Pancreas (tissue), 10 donors: Measurements from ENCODE around the gene UBE3B. TPM values are rescaled to one million over a fixed set of nuclear protein-coding genes. Genes with fewer than 3 reads are reported as not detected.

ENCODE experiments used
- ATAC-seq, 4 donors: fragments of 200-7000 bp; cut with Tn5 transposase; one replicate each; pipeline versions ENCODE4 v1.8.0 to v1.9.1; 2020; ENCODE audit warnings: mild to moderate bottlenecking in 4 of 4, moderate library complexity in 4 of 4
- DNase-seq, 6 donors: peaks; one replicate each; pipeline ENCODE4 v3.0.0-alpha.2; 2020
- FAIRE-seq: peaks from 2 replicates; lab custom pipeline; 2012; peaks lifted over from hg19 to GRCh38; lab: Jason Lieb, UNC
- H3K27ac ChIP-seq, 4 donors: fragments of 200-600 bp; sonication (generic); 1 replicate in 3 of 4; 2 replicates in 1 of 4; pipeline versions ENCODE4 v1.5.0 to v1.8.0; 2020
- H3K27me3 ChIP-seq, 4 donors: fragments of 200-600 bp; one replicate each; pipeline ENCODE4 v1.8.0; 2021
- H3K36me3 ChIP-seq, 3 donors: fragments of 200-600 bp; sonication (generic) in 1 of 3; one replicate each; pipeline versions ENCODE4 v1.5.0 to v1.8.0; 2020 to 2021
- H3K4me1 ChIP-seq, 3 donors: fragments of 200-600 bp; one replicate each; pipeline ENCODE4 v1.8.0; 2021
- H3K4me3 ChIP-seq, 4 donors: fragments of 200-600 bp; sonication (generic) in 2 of 4; one replicate each; pipeline versions ENCODE4 v1.5.0 to v1.8.0; 2020 to 2021
- H3K9me3 ChIP-seq, 4 donors: fragments of 200-600 bp; one replicate each; pipeline ENCODE4 v1.8.0; 2021
- WGBS, 2 donors: extraction: QIAGEN DNeasy Blood & Tissue Kit; methylation state at CpG; one replicate each; pipeline ENCODE4 v1.1.7; 2013; 5-methylcytosine and 5-hydroxymethylcytosine counted together
- intact Hi-C, 3 donors: fragments of 100-400 bp; cut with DNase I; formaldehyde crosslinking; loops; one replicate each; pipeline versions ENCODE4 v1.11.1 to v1.14.2; 2022
- polyA plus RNA-seq, 2 donors: library from polyadenylated mRNA; stranded (reverse); fragments of 200-250 nt; gene quantifications; one replicate each; pipeline ENCODE4 v1.2.3, GENCODE V29; 2013
- total RNA-seq, 6 donors: library from RNA; stranded (reverse); fragmentation: NEBNext Ultra II Directional in 4 of 6; extraction: Animal tissue kit (Norgen Biotek cat#: 25700) in 4 of 6; gene quantifications; one replicate each; pipeline versions ENCODE4 v1.2.1 to v1.2.4, GENCODE V29; 2021 to 2023
- TF ChIP-seq, protein P1 (sequence below), 4 donors: fragments of 200-600 bp; sonication (generic) in 3 of 4; IDR thresholded peaks; one replicate each; pipeline versions ENCODE4 v1.5.0 to v1.8.0; 2021; ENCODE audit warnings: antibody characterized with exemption in 4 of 4
- donor health status: healthy with polysubstance abuse.
- donor health status: DM: no; HTN: no; CAD: no; lungs with moderate emphysema.
- donor health status: DM: no; HTN: no; CAD: no.
- donor health status: control.
- donor health status: control.
- donor health status: Bipolar disorder and iron deficiency.
- donor health status: DM: yes; HTN: yes; CAD: no.
- donor health status: DM: no; HTN: no; CAD: no.
- donor health status: DM: no; HTN: no; CAD: no.
- donor health status: DM: yes; HTN: yes; CAD: no.

UBE3B gene
- total and polyA plus RNA-seq, 8 donors = 9.8 to 25.6 (median 13.8) TPM

DNA sequence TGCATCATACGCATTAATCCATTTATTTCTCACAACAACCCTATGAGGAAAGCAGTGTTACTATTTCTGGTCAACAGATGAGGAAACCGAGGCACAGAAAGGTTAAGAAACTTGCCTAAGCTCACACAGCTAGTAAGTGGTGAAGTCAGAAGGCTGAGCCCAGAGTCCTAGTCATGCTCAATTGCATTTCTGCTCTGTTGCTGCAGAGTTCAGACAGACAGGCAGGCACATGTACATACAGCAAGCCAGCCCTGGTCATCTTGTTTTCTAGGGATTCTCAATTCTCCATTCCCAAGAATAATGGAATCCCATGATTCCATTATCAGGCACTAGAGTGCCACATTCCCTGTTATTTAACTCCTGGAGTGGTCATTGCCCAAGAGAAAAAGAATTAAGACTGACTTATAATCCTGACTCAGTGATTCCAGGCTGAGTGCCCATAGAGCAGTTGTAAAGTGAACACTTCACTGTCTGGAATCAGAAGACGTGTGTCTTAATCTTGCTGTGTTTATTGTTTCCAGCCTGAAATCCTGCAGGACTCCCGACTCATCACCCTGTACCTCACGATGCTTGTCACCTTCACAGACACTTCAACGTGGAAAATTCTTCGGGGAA is 10.7 kb downstream of the UBE3B start:
- H3K4me3 ChIP-seq = no peak overlapping the region
- ATAC-seq = no peak
- 86 to 91% methylated on average over 7 of the region's 7 CpGs for WGBS, 2 donors
- H3K27me3 ChIP-seq = no peaks in the 10 kb centered on the region
- TF ChIP-seq, protein P1, sequence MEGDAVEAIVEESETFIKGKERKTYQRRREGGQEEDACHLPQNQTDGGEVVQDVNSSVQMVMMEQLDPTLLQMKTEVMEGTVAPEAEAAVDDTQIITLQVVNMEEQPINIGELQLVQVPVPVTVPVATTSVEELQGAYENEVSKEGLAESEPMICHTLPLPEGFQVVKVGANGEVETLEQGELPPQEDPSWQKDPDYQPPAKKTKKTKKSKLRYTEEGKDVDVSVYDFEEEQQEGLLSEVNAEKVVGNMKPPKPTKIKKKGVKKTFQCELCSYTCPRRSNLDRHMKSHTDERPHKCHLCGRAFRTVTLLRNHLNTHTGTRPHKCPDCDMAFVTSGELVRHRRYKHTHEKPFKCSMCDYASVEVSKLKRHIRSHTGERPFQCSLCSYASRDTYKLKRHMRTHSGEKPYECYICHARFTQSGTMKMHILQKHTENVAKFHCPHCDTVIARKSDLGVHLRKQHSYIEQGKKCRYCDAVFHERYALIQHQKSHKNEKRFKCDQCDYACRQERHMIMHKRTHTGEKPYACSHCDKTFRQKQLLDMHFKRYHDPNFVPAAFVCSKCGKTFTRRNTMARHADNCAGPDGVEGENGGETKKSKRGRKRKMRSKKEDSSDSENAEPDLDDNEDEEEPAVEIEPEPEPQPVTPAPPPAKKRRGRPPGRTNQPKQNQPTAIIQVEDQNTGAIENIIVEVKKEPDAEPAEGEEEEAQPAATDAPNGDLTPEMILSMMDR (IDR thresholded peaks at IDR 0.05) = no peak
- no peak for DNase-seq
- H3K9me3 ChIP-seq = no peaks in the 10 kb centered on the region
- intact Hi-C loops = no loop called here
- no peaks in the 10 kb centered on the region for H3K4me1 ChIP-seq
- FAIRE-seq = no peak
- peaks cover 12 to 81% (median 48%) of the 10 kb centered on the region in 3 donors for H3K36me3 ChIP-seq
- no peak overlapping the region for H3K27ac ChIP-seq

DNA sequence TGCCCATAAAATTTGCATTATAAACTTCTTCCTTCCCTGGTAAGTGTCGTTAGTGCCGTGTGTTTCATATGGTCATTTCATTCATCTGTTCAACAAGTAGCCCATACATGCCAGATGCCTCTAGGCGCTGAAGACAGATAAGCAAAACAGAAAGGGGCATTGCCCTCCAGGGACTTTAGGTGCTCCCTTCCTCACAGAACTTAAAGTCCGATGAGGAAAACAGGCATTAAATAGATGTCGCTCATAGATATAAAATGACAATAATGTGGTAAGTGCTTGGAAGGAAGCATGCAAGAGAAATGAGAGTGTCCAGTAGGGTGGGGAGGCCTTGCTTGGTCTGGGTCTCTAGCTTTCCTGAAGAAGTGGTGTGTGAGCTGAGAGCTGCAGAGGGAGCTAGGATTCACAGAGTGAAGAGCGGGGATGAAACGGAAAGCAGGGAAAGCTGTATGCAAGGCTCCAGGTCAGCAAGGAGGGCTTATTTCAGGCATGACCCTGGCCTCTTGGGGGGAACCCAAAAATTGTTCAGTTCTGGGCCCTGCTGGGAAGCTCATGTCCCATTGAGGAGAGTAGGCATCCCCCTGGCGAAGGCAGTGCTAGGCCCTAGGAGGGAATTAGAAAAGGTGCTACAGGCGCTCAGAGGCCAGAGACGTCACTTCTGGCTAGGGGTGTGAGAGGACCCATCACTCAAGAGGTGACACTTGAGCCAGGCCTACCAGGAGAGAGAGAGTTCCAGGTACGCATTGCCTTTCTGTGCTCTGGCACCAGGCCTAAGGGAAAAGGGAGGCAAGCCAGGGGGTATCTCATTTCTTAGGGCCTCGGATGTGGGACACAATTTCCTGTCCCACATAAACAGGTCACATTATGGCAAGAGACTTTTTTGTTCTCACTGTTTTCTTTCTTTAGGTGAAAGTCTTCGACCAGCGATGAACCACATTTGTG is 11.9 kb downstream of the UBE3B start:
- H3K27ac ChIP-seq = no peak overlapping the region
- no peaks in the 10 kb centered on the region for H3K4me1 ChIP-seq
- H3K27me3 ChIP-seq = no peaks in the 10 kb centered on the region
- DNase-seq (no peak), ATAC-seq (no peak), FAIRE-seq (no peak)
- intact Hi-C loops = no loop called here
- H3K4me3 ChIP-seq = no peak overlapping the region
- 92 to 95% methylated on average over 14 of the region's 14 CpGs for WGBS, 2 donors
- H3K9me3 ChIP-seq = no peaks in the 10 kb centered on the region
- peaks cover 12 to 77% (median 43%) of the 10 kb centered on the region in 3 donors for H3K36me3 ChIP-seq
- TF ChIP-seq, protein P1 (IDR thresholded peaks at IDR 0.05) = no peak

DNA sequence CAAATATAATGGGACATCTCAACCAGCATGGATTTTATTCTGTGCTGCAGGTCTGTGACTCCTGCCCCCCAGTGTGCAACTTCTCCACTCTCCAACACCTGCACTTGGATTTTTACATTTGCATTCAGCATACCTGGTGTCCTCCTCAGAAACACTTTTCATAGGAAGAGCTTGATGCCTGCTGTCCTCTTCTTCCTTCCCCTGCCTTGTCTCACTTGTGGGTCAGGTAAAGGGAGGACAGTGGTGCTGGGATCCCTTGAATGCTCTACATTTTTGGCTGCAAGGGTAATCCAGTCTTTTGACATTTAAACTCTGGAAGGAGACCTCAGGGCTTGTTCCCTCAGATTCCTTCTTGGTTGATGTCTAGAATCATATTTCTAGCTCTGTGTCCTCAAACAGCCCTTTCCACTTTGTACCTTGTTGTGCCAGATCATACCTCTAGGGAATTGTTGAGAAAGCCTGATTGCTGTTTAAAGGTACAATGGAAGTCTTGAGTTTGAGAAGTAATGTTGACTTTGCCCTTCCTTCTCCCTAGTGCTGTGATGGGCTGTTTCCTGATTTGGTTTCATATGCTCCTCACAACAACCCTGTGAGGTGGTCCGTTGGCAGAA is 12.6 kb downstream of the UBE3B start:
- H3K9me3 ChIP-seq = no peaks in the 10 kb centered on the region
- H3K36me3 ChIP-seq = peaks cover 12 to 77% (median 38%) of the 10 kb centered on the region in 3 donors
- DNase-seq (no peak), FAIRE-seq (no peak), ATAC-seq (no peak)
- TF ChIP-seq, protein P1 (IDR thresholded peaks at IDR 0.05) = no peak
- no peak overlapping the region for H3K27ac ChIP-seq
- intact Hi-C loops = no loop called here
- no peaks in the 10 kb centered on the region for H3K27me3 ChIP-seq
- H3K4me3 ChIP-seq = no peak overlapping the region
- H3K4me1 ChIP-seq = no peaks in the 10 kb centered on the region
- WGBS, 2 donors = 86 to 90% methylated on average over 1 of the region's 1 CpG

DNA sequence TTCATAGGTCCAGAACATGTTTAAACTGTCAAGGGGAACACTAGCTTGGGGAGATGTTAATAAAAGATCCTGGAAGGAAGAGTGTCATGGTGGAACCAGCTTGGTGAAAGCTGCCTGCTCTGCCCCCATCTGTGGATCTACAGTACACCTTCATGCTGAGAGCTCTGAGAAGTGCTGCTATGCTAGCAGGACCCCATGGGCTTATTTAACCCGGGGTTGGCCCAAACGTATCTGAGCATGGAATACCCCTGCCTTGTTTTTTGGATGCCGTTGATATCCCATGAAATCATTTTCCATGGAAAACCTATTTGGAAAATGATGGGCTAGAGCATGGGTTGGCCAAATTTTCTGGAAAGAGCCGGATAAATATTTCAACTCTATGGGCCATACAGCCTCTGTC is 14.2 kb downstream of the UBE3B start:
- no peak for FAIRE-seq
- TF ChIP-seq, protein P1 (IDR thresholded peaks at IDR 0.05) = no peak
- 93 to 100% methylated on average over 4 of the region's 4 CpGs for WGBS, 2 donors
- ATAC-seq = no peak
- intact Hi-C loops = no loop called here
- Histone ChIP-seq H3K4me3 (no peak overlapping the region), H3K27ac (no peak overlapping the region), H3K36me3 (peaks cover 12 to 67% (median 25%) of the 10 kb centered on the region in 3 donors), H3K4me1 (no peaks in the 10 kb centered on the region), H3K27me3 (no peaks in the 10 kb centered on the region), H3K9me3 (no peaks in the 10 kb centered on the region)
- no peak for DNase-seq
